ENCODE results near the gene THADA. TPM values are rescaled to one million over a fixed set of nuclear protein-coding genes. Genes with fewer than 3 reads are reported as not detected.

Gene THADA
- total RNA-seq, 1 donor, result 33.2 TPM

- DNase-seq (ENCODE audit: low read depth), result no peak
- TF ChIP-seq CTCF (IDR thresholded peaks at IDR 0.05; ENCODE audit: insufficient read depth, low read depth, low read length), result no peak
- no peak overlapping the region for H3K4me3 ChIP-seq (ENCODE audit: low read depth, low read length)
These were observed 316.5 kb downstream of the THADA start for GRCh38 chr2:43279317-43279840.

GRCh38 chr2:43278564-43279220 is 317.1 kb downstream of the THADA start:
- no peak for DNase-seq (ENCODE audit: low read depth)
- H3K4me3 ChIP-seq (ENCODE audit: low read depth, low read length), result no peak overlapping the region
- no peak for TF ChIP-seq CTCF (IDR thresholded peaks at IDR 0.05; ENCODE audit: insufficient read depth, low read depth, low read length)

- TF ChIP-seq CTCF (IDR thresholded peaks at IDR 0.05; ENCODE audit: insufficient read depth, low read depth, low read length), result no peak
- DNase-seq (ENCODE audit: low read depth), result no peak
- H3K4me3 ChIP-seq (ENCODE audit: low read depth, low read length), result no peak overlapping the region
These were observed 318.9 kb downstream of the THADA start for GRCh38 chr2:43276962-43277391.

GRCh38 chr2:43276266-43276941 is 319.4 kb downstream of the THADA start:
- TF ChIP-seq CTCF (IDR thresholded peaks at IDR 0.05; ENCODE audit: insufficient read depth, low read depth, low read length), result no peak
- DNase-seq (ENCODE audit: low read depth), result no peak
- H3K4me3 ChIP-seq (ENCODE audit: low read depth, low read length), result no peak overlapping the region

- no peak for DNase-seq (ENCODE audit: low read depth)
- H3K4me3 ChIP-seq (ENCODE audit: low read depth, low read length), result no peak overlapping the region
- no peak for TF ChIP-seq CTCF (IDR thresholded peaks at IDR 0.05; ENCODE audit: insufficient read depth, low read depth, low read length)
These were observed 321.1 kb downstream of the THADA start for GRCh38 chr2:43274721-43275120.

GRCh38 chr2:43274055-43274454 is 321.8 kb downstream of the THADA start:
- no peak overlapping the region for H3K4me3 ChIP-seq (ENCODE audit: low read depth, low read length)
- no peak for DNase-seq (ENCODE audit: low read depth)
- no peak for TF ChIP-seq CTCF (IDR thresholded peaks at IDR 0.05; ENCODE audit: insufficient read depth, low read depth, low read length)

Data from fibroblast of villous mesenchyme (primary cell).